Measurements from ENCODE around the gene CFAP69. TPM values are rescaled to one million over a fixed set of nuclear protein-coding genes. Genes with fewer than 3 reads are reported as not detected.
A peak's percentile ranks its signal among the peaks of the same experiment; 100 is the strongest.

The CFAP69 gene
- total and polyA plus RNA-seq, 2 of the 8 experiments (the other 6 are each of a cell fraction or from before 2014, with no cell fraction given), result 1.00 to 3.8 TPM

GRCh38 chr7:90210981-90211380 lies 34.0 kb upstream of the CFAP69 start:
- Histone ChIP-seq H3K23ac (ENCODE audit: insufficient read length) (no peak overlapping the region), H2AK5ac (ENCODE audit: low read depth, low read length) (no peak overlapping the region), H4K91ac (replicated peaks; ENCODE audit: insufficient read length, low read length) (no peak overlapping the region), H3K79me1 (ENCODE audit: low read depth, low read length) (no peaks in the 10 kb centered on the region), H3K18ac (ENCODE audit: extremely low read depth, low read length) (peak overlapping the region; percentile 71), H3K27ac (ENCODE audit: low read depth, low read length) (no peak overlapping the region), H3K4me2 (ENCODE audit: insufficient read depth in 1 of 2, low read depth in 2 of 2, low read length in 2 of 2) (peak overlapping the region; percentile 97 to 98), H2BK120ac (replicated peaks; ENCODE audit: low read depth, low read length) (peak overlapping the region; percentile 29), H4K5ac (ENCODE audit: insufficient read length, low read depth, low read length) (no peak overlapping the region), H3K23me2 (ENCODE audit: low read depth, low read length) (peaks cover 13% of the 10 kb centered on the region), H3K4ac (replicated peaks; ENCODE audit: insufficient read length, low read depth, low read length) (no peak overlapping the region), H3K36me3 (ENCODE audit: control insufficient read depth in 2 of 4, insufficient read depth in 4 of 4, low read length in 3 of 4) (no peaks in the 10 kb centered on the region), H3K56ac (replicated peaks; ENCODE audit: insufficient read length, low read depth, low read length) (no peak overlapping the region), H2BK12ac (ENCODE audit: low read depth, low read length) (peak overlapping the region; percentile 93), H3K27me3 (replicated peaks in 1 of 4; ENCODE audit: control insufficient read depth in 3 of 4, extremely low read depth in 1 of 4, insufficient read depth in 3 of 4, low read length in 3 of 4) (no peaks in the 10 kb centered on the region), H4K8ac (ENCODE audit: extremely low read depth, insufficient read depth, low read length) (no peak overlapping the region), H2AFZ (ENCODE audit: low read length) (peak overlapping the region; percentile 83), H3K9me3 (ENCODE audit: insufficient read depth in 2 of 2, low read depth in 1 of 2, low read length in 1 of 2) (no peaks in the 10 kb centered on the region), H3K4me3 (ENCODE audit: extremely low read depth in 1 of 4, insufficient read depth in 2 of 4, low read depth in 3 of 4, low read length in 4 of 4) (peak overlapping the region; percentile 80 to 98 (median 88)), H2BK15ac (ENCODE audit: low read length) (no peak overlapping the region), H3K79me2 (ENCODE audit: control insufficient read depth in 1 of 2, insufficient read depth in 2 of 2, low read length in 2 of 2) (peaks cover 0 to 35% of the 10 kb centered on the region in 2 experiments; a peak in 3 of 4 replicates), H3K9ac (replicated peaks in 1 of 4; ENCODE audit: extremely low read depth in 1 of 4, low read depth in 3 of 4, low read length in 3 of 4) (peak overlapping the region in 3 of 4 experiments; percentile 20 to 67 (median 41); a peak in 6 of 7 replicates), H2BK5ac (ENCODE audit: low read depth, low read length) (peak overlapping the region; percentile 76; the same call in 1 of the 2 replicates), H2BK20ac (ENCODE audit: low read length) (no peak overlapping the region), H4K20me1 (replicated peaks in 1 of 2; ENCODE audit: control insufficient read depth in 1 of 2, insufficient read depth in 2 of 2, low read length in 2 of 2) (no peaks in the 10 kb centered on the region), H3K14ac (ENCODE audit: insufficient read length) (no peak overlapping the region), H3K4me1 (replicated peaks in 1 of 4; ENCODE audit: control insufficient read depth in 3 of 4, insufficient read depth in 4 of 4, low read length in 3 of 4) (peaks cover 2 to 14% (median 8%) of the 10 kb centered on the region in 4 experiments; a peak in 6 of 7 replicates)
- 3% methylated on average over 11 of the region's 11 CpGs; no CpG with 5 or more reads in 1 of the 2 experiments for WGBS, 2 experiments (ENCODE audit: extremely low coverage in 1 of 2, insufficient coverage in 1 of 2, insufficient read length in 1 of 2, insufficient replicate concordance in 2 of 2, low coverage in 1 of 2, low lambda C conversion rate in 2 of 2, missing lambda C conversion rate in 1 of 2)
- ChIA-PET POLR2A (ENCODE audit: partially characterized antibody) (interaction anchor here (0.9 to 5.4 kb wide), 10 partner anchors 13 to 238 kb away, joined by 3 to 48 read pairs (median 5); partner anchors contain the start of gene CLDN12), CTCF (ENCODE audit: partially characterized antibody) (interaction anchor here (0.6 to 2.7 kb wide), 13 partner anchors 13 to 265 kb away, joined by 3 to 13 read pairs (median 4); partner anchors contain the start of gene STEAP1)
- peak in 1 of 2 experiments; percentile 52 for DNase-seq (ENCODE audit: low read depth in 1 of 2, low spot score in 2 of 2)
- TF ChIP-seq E2F6 (IDR thresholded peaks at IDR 0.05) (no peak), KDM4A (IDR thresholded peaks at IDR 0.05; ENCODE audit: low read depth, low read length, severe bottlenecking) (peak; percentile 8), SAP30 (IDR thresholded peaks at IDR 0.05; ENCODE audit: insufficient read depth, insufficient replicate concordance, low read length) (peak; percentile 40), EGR1 (IDR thresholded peaks at IDR 0.05; ENCODE audit: borderline replicate concordance, low read depth, low read length) (no peak), CBX8 (IDR thresholded peaks at IDR 0.05; ENCODE audit: borderline replicate concordance, low read depth, low read length) (no peak)
- no peak for FAIRE-seq
